HepG2 (cell line): ENCODE data around the gene ERFL. TPM values are rescaled to one million over a fixed set of nuclear protein-coding genes. Genes with fewer than 3 reads are reported as not detected.

Source experiments
- ATAC-seq: fragments of 200-7000 bp; cut with Tn5 transposase; 3 replicates; pipeline ENCODE4 v1.9.1; 2020; ENCODE audit warnings: mild to moderate bottlenecking, moderate library complexity
- BruUV-seq: library from RNA; stranded (reverse); fragments of 400-500 nt; replicated peaks from 2 replicates; lab custom pipeline; 2021; lab: Mats Ljungman, UMichigan
- CTCF ChIA-PET: fragments of 300-600 bp; formaldehyde crosslinking; extraction: SDS; loops from one replicate; lab custom pipeline; 2021; ENCODE audit warnings: low total read pairs, inconsistent platforms, low intra/inter-chr PET ratio; lab: Yijun Ruan, JAX
- POLR2A ChIA-PET: fragments of 350-600 bp; sonication (Branson Sonifier 250); formaldehyde crosslinking; loops from one replicate; lab custom pipeline; 2020; ENCODE audit warnings: antibody characterized with exemption, inconsistent platforms; lab: Yijun Ruan, JAX
- DNase-seq: peaks from one replicate; pipeline ENCODE4 v3.0.0-alpha.2; 2015; ENCODE audit warnings: low spot score
- FAIRE-seq: peaks from 3 replicates; lab custom pipeline; 2011; peaks lifted over from hg19 to GRCh38; lab: Jason Lieb, UNC
- H2AFZ ChIP-seq: one replicate; pipeline ENCODE4 v1.6.1; 2011; ENCODE audit warnings: low read length, inconsistent platforms
- H3K27ac ChIP-seq: fragments of 300-600 bp; 3 replicates; pipeline ENCODE4 v1.8.0; 2011; ENCODE audit warnings: mixed run types, mild to moderate bottlenecking, mixed read lengths, low read length, inconsistent platforms; ENCODE audit not compliant: insufficient read depth; ENCODE audit errors: extremely low read length
- H3K27me3 ChIP-seq, 2 experiments: fragments of 200-600 bp in 1 of 2; 2 replicates in 1 of 2; 3 replicates in 1 of 2; pipeline versions ENCODE4 v1.6.0 to v1.8.0; 2011; ENCODE audit warnings: low read length in 2 of 2, mild to moderate bottlenecking in 2 of 2, moderate library complexity in 2 of 2, inconsistent platforms in 1 of 2; ENCODE audit not compliant: insufficient read depth in 2 of 2, control insufficient read depth in 1 of 2
- H3K36me3 ChIP-seq, 2 experiments: fragments of 200-600 bp in 1 of 2; replicated peaks in 1 of 2; 2 replicates in 1 of 2; 3 replicates in 1 of 2; pipeline versions ENCODE4 v1.5.1 to v1.8.0; 2011; ENCODE audit warnings: low read length in 2 of 2, inconsistent platforms in 1 of 2; ENCODE audit not compliant: insufficient read depth in 2 of 2, control insufficient read depth in 1 of 2
- H3K4me1 ChIP-seq: 2 replicates; pipeline ENCODE4 v1.5.1; 2012; ENCODE audit warnings: low read length, inconsistent platforms; ENCODE audit not compliant: insufficient read depth
- H3K4me2 ChIP-seq: 2 replicates; pipeline ENCODE4 v1.6.0; 2011; ENCODE audit warnings: low read depth, low read length, inconsistent platforms
- H3K4me3 ChIP-seq, 3 experiments: fragments of 200-600 bp in 1 of 3; sonication (generic), shearing (Covaris generic) in 1 of 3; replicated peaks in 1 of 3; 2 replicates each; pipeline ENCODE4 v1.5.1; 2011 to 2016; ENCODE audit warnings: low read length in 3 of 3, inconsistent platforms in 2 of 3, low read depth in 2 of 3, mild to moderate bottlenecking in 2 of 3, control low read depth in 1 of 3, mixed read lengths in 1 of 3; ENCODE audit not compliant: insufficient read depth in 1 of 3
- H3K79me2 ChIP-seq: one replicate; pipeline ENCODE4 v1.6.1; 2011; ENCODE audit warnings: low read length, inconsistent platforms; ENCODE audit not compliant: insufficient read depth
- H3K9ac ChIP-seq: 2 replicates; pipeline ENCODE4 v1.6.0; 2011; ENCODE audit warnings: mild to moderate bottlenecking, low read depth, low read length, inconsistent platforms; ENCODE audit not compliant: insufficient read depth
- H3K9me3 ChIP-seq: 2 replicates; pipeline ENCODE4 v1.5.1; 2012; ENCODE audit warnings: mild to moderate bottlenecking, low read length
- H4K20me1 ChIP-seq: 2 replicates; pipeline ENCODE4 v1.6.0; 2011; ENCODE audit warnings: inconsistent platforms, mild to moderate bottlenecking, low read length, moderate library complexity; ENCODE audit not compliant: insufficient read depth
- SATB2 ChIP-seq: sonication (generic); formaldehyde crosslinking; IDR thresholded peaks from 2 replicates; pipeline ENCODE4 v1.5.0; 2020; ENCODE audit warnings: missing genetic modification reagents
- SMAD3 ChIP-seq: sonication (generic); formaldehyde crosslinking; IDR thresholded peaks from 2 replicates; pipeline ENCODE4 v1.4.0; 2020; ENCODE audit warnings: missing genetic modification reagents
- ZFP36 ChIP-seq: fragments of 150-350 bp; IDR thresholded peaks from 2 replicates; pipeline ENCODE4 v1.6.1; 2018; ENCODE audit warnings: borderline replicate concordance, low read length, low read depth; ENCODE audit not compliant: partially characterized antibody
- ZNF75D ChIP-seq: sonication (generic); formaldehyde crosslinking; IDR thresholded peaks from 2 replicates; pipeline ENCODE4 v1.8.1; 2023; ENCODE audit warnings: missing genetic modification reagents, mild to moderate bottlenecking, borderline replicate concordance
- WGBS: methylation state at CpG from one replicate; pipeline ENCODE4 v1.1.6; 2017; ENCODE audit warnings: low lambda C conversion rate; 5-methylcytosine and 5-hydroxymethylcytosine counted together
- in situ Hi-C: cut with HindIII; loops from 2 replicates; pipeline ENCODE4 v1.10.0; 2017; ENCODE audit warnings: low pct_unique_long_range_greater_than_20kb; ENCODE audit not compliant: extremely low pct_ligation_motif_present
- intact Hi-C: fragments of 100-400 bp; cut with micrococcal nuclease; formaldehyde crosslinking; loops from one replicate; pipeline ENCODE4 v1.10.0; 2022; ENCODE audit not compliant: unreplicated experiment
- polyA plus RNA-seq, 8 experiments: library from polyadenylated mRNA; depleted of rRNA in 3 of 8; stranded (reverse) in 7 of 8; unstranded in 1 of 8; fragments of >200 nt; fragmentation: Illumina TruSeq in 4 of 8; extraction: Trizol in 4 of 8; gene quantifications; 2 replicates each; pipeline versions ENCODE4 v1.2.1 to v1.2.3, GENCODE V29; 2011 to 2016; ENCODE audit warnings: low read depth in 4 of 8, missing spikeins in 1 of 8, mixed read lengths in 1 of 8; ENCODE audit not compliant: insufficient read depth in 1 of 8
- total RNA-seq, 5 experiments: library from RNA; depleted of rRNA; stranded (reverse); fragments of >200 nt; fragmentation: Illumina TruSeq; extraction: Trizol; gene quantifications; 2 replicates each; pipeline ENCODE4 v1.2.3, GENCODE V29; 2016; ENCODE audit warnings: low read depth in 1 of 5
- TF ChIP-seq, protein P1 (sequence below): sonication (generic); formaldehyde crosslinking; IDR thresholded peaks from 2 replicates; pipeline ENCODE4 v1.4.0; 2020; ENCODE audit warnings: missing genetic modification reagents, borderline replicate concordance
- TF ChIP-seq, protein P2 (sequence below): sonication (generic); formaldehyde crosslinking; IDR thresholded peaks from 2 replicates; pipeline ENCODE4 v1.5.0; 2020; ENCODE audit warnings: mild to moderate bottlenecking, missing genetic modification reagents

The ERFL gene
- total and polyA plus RNA-seq, 2 of the 13 experiments (the other 11 are each of a cell fraction or from before 2014, with no cell fraction given) = not detected

DNA sequence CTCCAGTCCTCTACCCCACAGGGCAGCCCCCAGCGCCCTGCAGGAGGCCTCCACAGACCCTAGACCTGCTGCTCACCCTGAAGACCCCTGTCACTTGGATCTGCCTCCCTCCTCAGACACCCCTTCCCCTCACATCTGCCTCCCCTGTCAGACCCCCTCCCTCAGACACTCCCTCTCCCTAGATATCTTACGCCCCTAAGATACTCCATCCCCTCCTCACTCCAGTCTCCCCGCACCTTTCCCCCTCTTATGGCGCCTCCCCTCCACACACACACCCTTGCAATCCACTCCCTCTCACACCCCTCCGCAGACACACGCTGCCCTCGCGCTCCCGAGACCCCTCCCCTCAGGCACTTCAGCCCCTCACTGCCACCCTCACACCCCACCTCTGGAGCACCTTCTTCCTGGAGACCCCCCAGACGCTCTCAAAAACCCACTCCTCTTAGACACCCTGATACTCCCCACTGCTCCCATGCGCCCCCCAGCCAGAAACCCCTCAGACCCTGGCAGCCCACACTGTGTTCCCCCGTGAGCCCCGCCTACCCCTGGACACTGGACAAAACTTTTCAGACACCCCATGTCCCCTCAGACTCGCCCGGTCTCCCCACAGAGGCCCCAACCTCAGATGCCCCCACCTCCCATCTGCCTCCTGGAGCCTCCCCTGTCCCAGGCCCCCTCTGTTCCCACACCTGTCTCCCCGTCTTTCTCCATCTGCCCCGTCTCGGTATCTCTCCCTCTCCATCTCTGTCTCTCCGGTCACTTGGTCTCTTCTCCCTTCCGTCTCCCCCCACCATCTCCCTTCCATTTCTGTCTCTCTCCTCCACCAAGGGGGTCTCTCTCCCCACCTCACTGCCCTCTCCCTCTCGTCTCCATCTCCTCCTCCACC is 14.5 kb downstream of the ERFL start (continued):
- TF ChIP-seq, protein P1, sequence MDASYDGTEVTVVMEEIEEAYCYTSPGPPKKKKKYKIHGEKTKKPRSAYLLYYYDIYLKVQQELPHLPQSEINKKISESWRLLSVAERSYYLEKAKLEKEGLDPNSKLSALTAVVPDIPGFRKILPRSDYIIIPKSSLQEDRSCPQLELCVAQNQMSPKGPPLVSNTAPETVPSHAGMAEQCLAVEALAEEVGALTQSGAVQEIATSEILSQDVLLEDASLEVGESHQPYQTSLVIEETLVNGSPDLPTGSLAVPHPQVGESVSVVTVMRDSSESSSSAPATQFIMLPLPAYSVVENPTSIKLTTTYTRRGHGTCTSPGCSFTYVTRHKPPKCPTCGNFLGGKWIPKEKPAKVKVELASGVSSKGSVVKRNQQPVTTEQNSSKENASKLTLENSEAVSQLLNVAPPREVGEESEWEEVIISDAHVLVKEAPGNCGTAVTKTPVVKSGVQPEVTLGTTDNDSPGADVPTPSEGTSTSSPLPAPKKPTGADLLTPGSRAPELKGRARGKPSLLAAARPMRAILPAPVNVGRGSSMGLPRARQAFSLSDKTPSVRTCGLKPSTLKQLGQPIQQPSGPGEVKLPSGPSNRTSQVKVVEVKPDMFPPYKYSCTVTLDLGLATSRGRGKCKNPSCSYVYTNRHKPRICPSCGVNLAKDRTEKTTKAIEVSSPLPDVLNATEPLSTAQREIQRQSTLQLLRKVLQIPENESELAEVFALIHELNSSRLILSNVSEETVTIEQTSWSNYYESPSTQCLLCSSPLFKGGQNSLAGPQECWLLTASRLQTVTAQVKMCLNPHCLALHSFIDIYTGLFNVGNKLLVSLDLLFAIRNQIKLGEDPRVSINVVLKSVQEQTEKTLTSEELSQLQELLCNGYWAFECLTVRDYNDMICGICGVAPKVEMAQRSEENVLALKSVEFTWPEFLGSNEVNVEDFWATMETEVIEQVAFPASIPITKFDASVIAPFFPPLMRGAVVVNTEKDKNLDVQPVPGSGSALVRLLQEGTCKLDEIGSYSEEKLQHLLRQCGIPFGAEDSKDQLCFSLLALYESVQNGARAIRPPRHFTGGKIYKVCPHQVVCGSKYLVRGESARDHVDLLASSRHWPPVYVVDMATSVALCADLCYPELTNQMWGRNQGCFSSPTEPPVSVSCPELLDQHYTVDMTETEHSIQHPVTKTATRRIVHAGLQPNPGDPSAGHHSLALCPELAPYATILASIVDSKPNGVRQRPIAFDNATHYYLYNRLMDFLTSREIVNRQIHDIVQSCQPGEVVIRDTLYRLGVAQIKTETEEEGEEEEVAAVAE (CRISPR knock-in tag) = no peak
- TF ChIP-seq ZNF75D (no peak), SATB2 (CRISPR knock-in tag) (no peak), SMAD3 (CRISPR knock-in tag) (no peak)

DNA sequence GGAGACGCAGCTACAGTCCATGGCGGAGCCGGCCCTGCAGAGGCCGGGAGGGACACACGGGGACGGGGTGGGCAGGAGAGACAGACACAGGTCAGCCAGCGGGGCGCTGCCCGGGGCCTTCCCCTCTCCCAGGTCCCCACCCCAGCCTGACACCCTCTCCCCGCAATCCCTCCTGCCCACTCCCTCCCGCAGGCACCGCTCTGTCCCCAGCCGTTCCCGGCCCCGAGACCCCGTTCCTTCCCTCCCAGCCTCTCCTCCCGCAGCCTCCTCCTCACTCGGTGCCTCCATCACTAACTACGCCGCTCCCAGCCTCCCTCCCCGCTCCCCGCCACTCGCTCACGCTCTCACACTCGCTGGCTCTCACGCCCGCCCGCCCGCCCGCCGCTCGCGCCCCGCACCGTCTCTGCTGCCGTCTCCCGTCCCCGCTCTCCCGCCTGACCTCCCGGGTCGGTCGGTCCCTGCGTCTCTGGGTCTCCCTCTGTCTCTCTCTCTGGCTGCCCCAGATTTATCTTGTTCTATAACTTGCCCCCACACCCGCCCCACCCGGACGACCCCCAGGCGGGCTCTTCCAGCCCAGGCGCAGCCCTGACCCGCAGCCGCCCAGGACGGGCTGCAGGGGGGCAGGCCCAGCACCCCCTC is 15.2 kb downstream of the ERFL start:
- no peak overlapping the region for H3K4me2 ChIP-seq
- WGBS = 10% methylated on average over 40 of the region's 51 CpGs

More for the DNA sequence above, 15.2 kb downstream of the ERFL start:
- Histone ChIP-seq H2AFZ (no peak overlapping the region), H3K27ac (no peak overlapping the region), H3K9ac (no peak overlapping the region), H3K9me3 (no peaks in the 10 kb centered on the region), H3K4me1 (no peaks in the 10 kb centered on the region), H3K27me3 (peaks cover 10 to 36% of the 10 kb centered on the region in 2 experiments), H3K4me3 (no peak overlapping the region), H3K79me2 (no peaks in the 10 kb centered on the region), H4K20me1 (no peaks in the 10 kb centered on the region), H3K36me3 (no peaks in the 10 kb centered on the region; a peak in 1 of 5 replicates)
- TF ChIP-seq ZFP36 = no peak
- TF ChIP-seq, protein P2, sequence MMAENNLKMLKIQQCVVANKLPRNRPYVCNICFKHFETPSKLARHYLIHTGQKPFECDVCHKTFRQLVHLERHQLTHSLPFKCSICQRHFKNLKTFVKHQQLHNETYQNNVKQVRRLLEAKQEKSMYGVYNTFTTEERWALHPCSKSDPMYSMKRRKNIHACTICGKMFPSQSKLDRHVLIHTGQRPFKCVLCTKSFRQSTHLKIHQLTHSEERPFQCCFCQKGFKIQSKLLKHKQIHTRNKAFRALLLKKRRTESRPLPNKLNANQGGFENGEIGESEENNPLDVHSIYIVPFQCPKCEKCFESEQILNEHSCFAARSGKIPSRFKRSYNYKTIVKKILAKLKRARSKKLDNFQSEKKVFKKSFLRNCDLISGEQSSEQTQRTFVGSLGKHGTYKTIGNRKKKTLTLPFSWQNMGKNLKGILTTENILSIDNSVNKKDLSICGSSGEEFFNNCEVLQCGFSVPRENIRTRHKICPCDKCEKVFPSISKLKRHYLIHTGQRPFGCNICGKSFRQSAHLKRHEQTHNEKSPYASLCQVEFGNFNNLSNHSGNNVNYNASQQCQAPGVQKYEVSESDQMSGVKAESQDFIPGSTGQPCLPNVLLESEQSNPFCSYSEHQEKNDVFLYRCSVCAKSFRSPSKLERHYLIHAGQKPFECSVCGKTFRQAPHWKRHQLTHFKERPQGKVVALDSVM (CRISPR knock-in tag) = 0 out of 2 replicates have a peak, but pooled peaks have one; percentile 18
- no peak for FAIRE-seq
- no TSS peak for BruUV-seq
- intact Hi-C loops = no loop called here
- CTCF ChIA-PET = no interaction called here
- POLR2A ChIA-PET = no interaction called here
- peak; percentile 51 for ATAC-seq
- in situ Hi-C loops = no loop called here
- DNase-seq = no peak
